IMR-90 (cell line): ENCODE results near the gene FKBP4. TPM values are rescaled to one million over a fixed set of nuclear protein-coding genes. Genes with fewer than 3 reads are reported as not detected.

ENCODE experiments used
- ATAC-seq: fragments of 200-7000 bp; cut with Tn5 transposase; 2 replicates; pipeline ENCODE4 v1.9.1; 2020; ENCODE audit warnings: low read depth, mild to moderate bottlenecking, moderate library complexity
- BruUV-seq: library from RNA; stranded (reverse); fragments of 400-500 nt; replicated peaks from 2 replicates; lab custom pipeline; 2021; lab: Mats Ljungman, UMichigan
- CTCF ChIA-PET: fragments of 300-600 bp; formaldehyde crosslinking; extraction: SDS; loops from one replicate; lab custom pipeline; 2021; ENCODE audit warnings: antibody characterized with exemption; lab: Yijun Ruan, JAX
- POLR2A ChIA-PET: fragments of 300-600 bp; sonication (Branson Sonifier 250); formaldehyde crosslinking; loops from one replicate; lab custom pipeline; 2022; ENCODE audit warnings: antibody characterized with exemption; ENCODE audit not compliant: unreplicated experiment; lab: Charles Lee
- DNase-seq: peaks from one replicate; pipeline ENCODE4 v3.0.0; 2013
- H2AFZ ChIP-seq: replicated peaks from 2 replicates; pipeline ENCODE3; 2013; ENCODE audit warnings: low read length, mild to moderate bottlenecking; ENCODE audit not compliant: poor library complexity
- H2AK5ac ChIP-seq: 2 replicates; pipeline ENCODE4 v1.6.1; 2013; ENCODE audit warnings: low read depth, low read length, inconsistent platforms
- H2AK9ac ChIP-seq: replicated peaks from 2 replicates; pipeline ENCODE3; 2013; ENCODE audit warnings: mild to moderate bottlenecking, low read depth, low read length, moderate library complexity; ENCODE audit not compliant: poor library complexity
- H2BK120ac ChIP-seq: 2 replicates; pipeline ENCODE4 v1.6.1; 2013; ENCODE audit warnings: low read depth, low read length, inconsistent platforms
- H2BK15ac ChIP-seq: 3 replicates; pipeline ENCODE4 v1.6.1; 2013; ENCODE audit warnings: low read depth, low read length, inconsistent platforms
- H2BK20ac ChIP-seq: 2 replicates; pipeline ENCODE4 v1.6.1; 2013; ENCODE audit warnings: low read depth, mild to moderate bottlenecking, inconsistent platforms, low read length, moderate library complexity
- H2BK5ac ChIP-seq: 2 replicates; pipeline ENCODE4 v1.6.1; 2013; ENCODE audit warnings: mild to moderate bottlenecking, low read depth, low read length, inconsistent platforms; ENCODE audit not compliant: poor library complexity, severe bottlenecking
- H3K14ac ChIP-seq: replicated peaks from 2 replicates; pipeline ENCODE4 v1.6.1; 2013; ENCODE audit warnings: low read depth, low read length, inconsistent platforms
- H3K18ac ChIP-seq: 2 replicates; pipeline ENCODE4 v1.6.1; 2013; ENCODE audit warnings: low read depth, low read length, control low read depth
- H3K23ac ChIP-seq: 2 replicates; pipeline ENCODE4 v1.6.1; 2013; ENCODE audit warnings: low read depth, low read length, inconsistent platforms
- H3K27ac ChIP-seq: 2 replicates; pipeline ENCODE4 v1.5.1; 2013; ENCODE audit warnings: mild to moderate bottlenecking, control low read depth, low read length; ENCODE audit not compliant: insufficient read depth
- H3K27me3 ChIP-seq: 2 replicates; pipeline ENCODE4 v1.6.1; 2013; ENCODE audit warnings: low read length; ENCODE audit not compliant: control insufficient read depth, insufficient read depth
- H3K36me3 ChIP-seq: 2 replicates; pipeline ENCODE4 v1.6.1; 2013; ENCODE audit warnings: low read length, mixed read lengths; ENCODE audit not compliant: control insufficient read depth, insufficient read depth
- H3K4ac ChIP-seq: 2 replicates; pipeline ENCODE4 v1.6.1; 2013; ENCODE audit warnings: low read depth, low read length, inconsistent platforms
- H3K4me1 ChIP-seq: 2 replicates; pipeline ENCODE4 v1.6.1; 2013; ENCODE audit warnings: low read length, mixed read lengths; ENCODE audit not compliant: control insufficient read depth, insufficient read depth
- H3K4me2 ChIP-seq: 2 replicates; pipeline ENCODE4 v1.6.1; 2013; ENCODE audit warnings: low read depth, mild to moderate bottlenecking, control low read depth, low read length, moderate library complexity
- H3K4me3 ChIP-seq: 2 replicates; pipeline ENCODE4 v1.5.1; 2013; ENCODE audit warnings: low read depth, mild to moderate bottlenecking, control low read depth, low read length, moderate library complexity; ENCODE audit not compliant: insufficient read depth
- H3K56ac ChIP-seq: 2 replicates; pipeline ENCODE4 v1.6.1; 2013; ENCODE audit warnings: low read length, inconsistent platforms; ENCODE audit not compliant: insufficient read depth; ENCODE audit errors: extremely low read depth
- H3K79me1 ChIP-seq, 2 experiments: 2 replicates each; pipeline ENCODE4 v1.6.1; 2013; ENCODE audit warnings: low read length in 2 of 2, inconsistent platforms in 1 of 2, low read depth in 1 of 2
- H3K9ac ChIP-seq: 2 replicates; pipeline ENCODE4 v1.6.1; 2013; ENCODE audit warnings: low read depth, low read length, control low read depth
- H3K9me1 ChIP-seq: 2 replicates; pipeline ENCODE4 v1.6.1; 2013; ENCODE audit warnings: low read length, inconsistent platforms; ENCODE audit not compliant: insufficient read depth
- H3K9me3 ChIP-seq: 2 replicates; pipeline ENCODE4 v1.6.1; 2013; ENCODE audit warnings: low read length; ENCODE audit not compliant: control insufficient read depth, insufficient read depth
- H4K20me1 ChIP-seq: 2 replicates; pipeline ENCODE4 v1.6.1; 2013; ENCODE audit warnings: low read length, inconsistent platforms; ENCODE audit not compliant: insufficient read depth
- H4K5ac ChIP-seq: 2 replicates; pipeline ENCODE4 v1.6.1; 2013; ENCODE audit warnings: mild to moderate bottlenecking, low read depth, low read length, control low read depth
- H4K8ac ChIP-seq, 2 experiments: 2 replicates each; pipeline ENCODE4 v1.6.1; 2013; ENCODE audit warnings: low read depth in 2 of 2, low read length in 2 of 2, control low read depth in 1 of 2, inconsistent platforms in 1 of 2
- H4K91ac ChIP-seq: 2 replicates; pipeline ENCODE4 v1.6.1; 2013; ENCODE audit warnings: low read depth, low read length, inconsistent platforms; ENCODE audit not compliant: insufficient read depth
- RAD21 ChIP-seq: IDR thresholded peaks from 2 replicates; pipeline ENCODE4 v1.6.1; 2012; ENCODE audit warnings: low read length, improper control_type of control experiment
- WGBS, 2 experiments: methylation state at CpG; one replicate each; pipeline versions ENCODE4 v1.1.5 to v1.1.7; 2013; ENCODE audit warnings: missing lambda C conversion rate in 2 of 2; ENCODE audit not compliant: insufficient read length in 1 of 2; ENCODE audit errors: extremely low coverage in 2 of 2; 5-methylcytosine and 5-hydroxymethylcytosine counted together
- dilution Hi-C: fragments of 300-500 bp; cut with HindIII; formaldehyde crosslinking; loops from one replicate; pipeline ENCODE4 v1.14.3; 2018; ENCODE audit warnings: low sequenced_read_pairs; ENCODE audit not compliant: unreplicated experiment
- in situ Hi-C: fragments of 300-500 bp; cut with MboI; formaldehyde crosslinking; loops from 3 replicates; pipeline ENCODE4 v1.14.3; 2019; ENCODE audit warnings: low sequenced_read_pairs, inconsistent platforms, mixed read lengths
- intact Hi-C: fragments of 100-400 bp; cut with micrococcal nuclease; formaldehyde crosslinking; loops from 2 replicates; pipeline ENCODE4 v1.10.0; 2022
- polyA plus RNA-seq, 3 experiments: library from polyadenylated mRNA; depleted of rRNA; stranded (reverse); fragments of >200 nt; gene quantifications; 2 replicates each; pipeline ENCODE4 v1.2.3, GENCODE V29; 2012; ENCODE audit warnings: low replicate concordance in 1 of 3
- total RNA-seq: library from RNA; depleted of rRNA; stranded (reverse); fragments of >200 nt; gene quantifications from 2 replicates; pipeline ENCODE4 v1.2.3, GENCODE V29; 2012
- TF ChIP-seq, protein P1 (sequence below): fragments of 150-350 bp; IDR thresholded peaks from 2 replicates; pipeline ENCODE4 v1.6.1; 2017; ENCODE audit warnings: mild to moderate bottlenecking, antibody characterized with exemption, low read length, low read depth

The FKBP4 gene
- total and polyA plus RNA-seq, 2 of the 4 experiments (the other 2 are of a cell fraction), result 35.7 to 36.0 TPM

DNA sequence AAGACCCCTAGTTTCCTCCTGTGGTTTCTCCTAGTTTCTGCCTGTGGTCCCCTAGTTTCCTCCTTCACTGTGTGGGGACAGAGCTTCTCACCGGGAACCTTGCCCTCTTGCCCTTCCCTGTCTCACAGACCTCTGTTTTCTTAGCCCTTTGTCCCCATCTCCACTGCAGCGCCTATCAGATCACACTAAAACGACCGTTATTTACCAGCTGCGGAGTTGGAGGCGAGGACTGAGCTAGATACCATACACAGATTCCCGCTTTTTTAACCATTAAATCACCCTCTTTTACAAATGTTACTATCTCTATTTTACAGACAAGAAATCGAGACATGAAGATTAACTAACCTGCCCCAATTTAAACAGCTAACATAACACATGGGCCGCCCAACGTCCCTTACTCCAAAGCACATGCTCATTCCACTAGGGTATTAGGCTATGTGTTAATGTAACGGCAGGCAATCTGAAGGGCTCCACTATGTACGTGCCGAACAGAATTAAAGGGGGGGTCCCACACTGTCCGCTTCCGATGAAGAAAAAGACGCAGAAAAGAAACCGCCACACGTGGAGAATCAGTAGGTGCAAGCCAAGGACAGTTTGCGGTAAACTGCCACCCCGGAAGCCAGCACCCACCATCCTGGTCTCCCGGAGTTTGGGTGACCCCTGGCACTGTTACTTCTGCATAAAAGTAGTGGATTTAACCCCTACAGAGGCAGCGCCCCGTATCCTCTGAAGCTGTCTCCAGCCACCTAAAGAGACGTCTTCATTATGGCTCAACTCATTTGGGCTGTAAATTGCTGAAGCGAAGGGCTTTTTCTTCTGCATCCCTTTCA, 1.9 kb upstream of the FKBP4 start (continued):
- TF ChIP-seq, protein P1, sequence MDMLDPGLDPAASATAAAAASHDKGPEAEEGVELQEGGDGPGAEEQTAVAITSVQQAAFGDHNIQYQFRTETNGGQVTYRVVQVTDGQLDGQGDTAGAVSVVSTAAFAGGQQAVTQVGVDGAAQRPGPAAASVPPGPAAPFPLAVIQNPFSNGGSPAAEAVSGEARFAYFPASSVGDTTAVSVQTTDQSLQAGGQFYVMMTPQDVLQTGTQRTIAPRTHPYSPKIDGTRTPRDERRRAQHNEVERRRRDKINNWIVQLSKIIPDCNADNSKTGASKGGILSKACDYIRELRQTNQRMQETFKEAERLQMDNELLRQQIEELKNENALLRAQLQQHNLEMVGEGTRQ, result no peak

DNA sequence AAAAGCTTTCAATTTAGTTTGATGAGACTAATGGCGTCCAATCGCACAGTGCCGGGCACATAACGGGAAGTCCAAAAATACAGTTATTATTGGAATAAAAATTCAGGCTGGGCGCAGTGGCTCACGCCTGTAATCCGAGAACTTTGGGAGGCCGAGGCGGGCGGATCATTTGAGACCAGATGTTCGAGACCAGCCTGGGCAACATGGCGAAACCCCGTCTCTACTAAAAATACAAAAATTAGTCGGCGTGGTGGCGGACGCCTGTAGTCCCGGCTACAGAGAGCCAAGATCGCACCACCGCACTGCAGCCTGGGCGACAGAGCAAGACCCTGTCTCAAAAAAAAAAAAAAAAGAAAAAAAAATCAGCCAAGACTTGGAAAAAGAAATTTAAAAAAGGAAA, 1.2 kb upstream of the FKBP4 start:
- CTCF ChIA-PET, result no interaction called here
- 100% methylated on average over 3 of the region's 21 CpGs; no CpG with 5 or more reads in 1 of the 2 experiments for WGBS, 2 experiments
- no peak overlapping the region for H3K4me2 ChIP-seq
- no peak overlapping the region for H2BK120ac ChIP-seq
- peaks cover 26 to 29% of the 10 kb centered on the region in 2 experiments for H3K79me1 ChIP-seq
- H3K9ac ChIP-seq, result no peak overlapping the region
- H3K27ac ChIP-seq, result no peak overlapping the region
- intact Hi-C loops (no loop called here), in situ Hi-C loops (no loop called here), dilution Hi-C loops (no loop called here)
- H2BK20ac ChIP-seq, result no peak overlapping the region
- POLR2A ChIA-PET, result no interaction called here
- peaks cover 4% of the 10 kb centered on the region; the same call in 1 of the 2 replicates for H3K4me1 ChIP-seq
- H2AK5ac ChIP-seq, result no peak overlapping the region
- H2AFZ ChIP-seq, result no peak overlapping the region
- H2BK15ac ChIP-seq, result no peak overlapping the region
- H3K56ac ChIP-seq, result no peak overlapping the region
- peaks cover 10% of the 10 kb centered on the region for H3K36me3 ChIP-seq
- H4K91ac ChIP-seq, result no peak overlapping the region
- no peak overlapping the region for H3K23ac ChIP-seq
- no peak overlapping the region for H3K4me3 ChIP-seq
- H2AK9ac ChIP-seq, result no peak overlapping the region
- no peak for DNase-seq
- no TSS peak for BruUV-seq
- H3K27me3 ChIP-seq, result peaks cover 3% of the 10 kb centered on the region
- H4K5ac ChIP-seq, result no peak overlapping the region
- H3K9me3 ChIP-seq, result no peaks in the 10 kb centered on the region
- no peak overlapping the region for H3K18ac ChIP-seq
- no peak overlapping the region for H3K14ac ChIP-seq
- H3K4ac ChIP-seq, result no peak overlapping the region
- ATAC-seq, result no peak
- peaks cover 18% of the 10 kb centered on the region; the same call in 1 of the 2 replicates for H4K20me1 ChIP-seq
- TF ChIP-seq RAD21, result no peak
- H2BK5ac ChIP-seq, result no peak overlapping the region
- H3K9me1 ChIP-seq, result peaks cover 8% of the 10 kb centered on the region; the same call in 1 of the 2 replicates
- H4K8ac ChIP-seq, result no peak overlapping the region
